Measurements from ENCODE around the gene SLC30A3.

The SLC30A3 gene

DNA sequence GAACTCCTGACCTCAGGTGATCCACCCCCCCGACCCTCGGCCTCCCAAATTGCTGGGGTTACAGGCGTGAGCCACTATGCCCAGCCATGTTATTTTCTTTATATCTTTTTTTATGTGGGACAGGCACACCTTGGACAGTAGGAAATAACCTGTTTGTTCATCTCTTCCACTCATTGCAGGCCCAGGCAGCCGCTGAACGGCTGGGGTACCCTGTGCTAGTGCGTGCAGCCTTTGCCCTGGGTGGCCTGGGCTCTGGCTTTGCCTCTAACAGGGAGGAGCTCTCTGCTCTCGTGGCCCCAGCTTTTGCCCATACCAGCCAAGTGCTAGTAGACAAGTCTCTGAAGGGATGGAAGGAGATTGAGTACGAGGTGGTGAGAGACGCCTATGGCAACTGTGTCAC, 37.3 kb downstream of the SLC30A3 start:
- DNase-seq: no peak

DNA sequence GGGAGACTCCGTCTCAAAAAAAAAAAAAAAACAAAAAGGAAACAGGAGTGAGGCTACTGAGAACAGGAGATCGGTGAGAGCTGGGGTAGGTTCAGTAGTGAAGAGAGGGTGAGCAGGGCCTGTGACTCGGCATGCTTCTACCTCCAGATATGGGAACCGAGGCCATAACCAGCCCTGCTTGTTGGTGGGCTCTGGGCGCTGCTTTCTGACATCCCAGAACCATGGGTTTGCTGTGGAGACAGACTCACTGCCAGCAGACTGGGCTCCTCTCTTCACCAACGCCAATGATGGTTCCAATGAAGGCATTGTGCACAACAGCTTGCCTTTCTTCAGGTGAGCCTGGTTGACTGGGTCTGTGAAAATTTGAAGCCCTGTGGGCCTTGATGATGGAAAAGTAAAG, 39.4 kb downstream of the SLC30A3 start:
- DNase-seq: no peak

DNA sequence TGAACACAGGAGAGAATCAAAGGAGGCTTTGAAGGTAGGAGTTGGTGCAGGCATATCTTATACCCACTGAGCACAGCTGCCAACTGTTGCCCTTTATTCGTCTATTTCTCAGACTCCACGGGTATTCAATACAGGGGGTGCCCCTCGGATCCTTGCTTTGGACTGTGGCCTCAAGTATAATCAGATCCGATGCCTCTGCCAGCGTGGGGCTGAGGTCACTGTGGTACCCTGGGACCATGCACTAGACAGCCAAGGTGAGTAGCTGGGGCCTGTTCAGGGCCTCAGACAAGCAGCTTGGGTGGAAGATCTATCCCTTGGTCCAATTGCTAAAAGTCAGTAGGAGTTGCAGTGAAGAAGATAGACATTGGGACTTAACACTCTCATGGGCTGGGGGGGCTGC, 40.4 kb downstream of the SLC30A3 start:
- DNase-seq: no peak

DNA sequence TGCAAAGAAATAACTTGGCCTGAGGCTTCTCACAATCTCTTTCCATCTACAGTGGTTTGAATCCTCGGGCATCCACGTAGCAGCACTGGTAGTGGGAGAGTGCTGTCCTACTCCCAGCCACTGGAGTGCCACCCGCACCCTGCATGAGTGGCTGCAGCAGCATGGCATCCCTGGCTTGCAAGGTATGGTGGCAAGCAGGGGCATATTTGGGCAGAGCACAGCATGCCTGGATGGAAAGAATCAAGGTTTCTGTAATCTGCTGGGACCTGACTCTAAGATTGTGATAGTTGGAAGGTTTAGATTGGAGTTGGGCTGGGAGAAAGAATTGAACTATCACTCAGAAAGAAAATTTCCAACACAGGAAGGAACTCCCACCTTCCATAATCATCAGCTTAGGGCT, 41.7 kb downstream of the SLC30A3 start:
- no peak for DNase-seq

DNA sequence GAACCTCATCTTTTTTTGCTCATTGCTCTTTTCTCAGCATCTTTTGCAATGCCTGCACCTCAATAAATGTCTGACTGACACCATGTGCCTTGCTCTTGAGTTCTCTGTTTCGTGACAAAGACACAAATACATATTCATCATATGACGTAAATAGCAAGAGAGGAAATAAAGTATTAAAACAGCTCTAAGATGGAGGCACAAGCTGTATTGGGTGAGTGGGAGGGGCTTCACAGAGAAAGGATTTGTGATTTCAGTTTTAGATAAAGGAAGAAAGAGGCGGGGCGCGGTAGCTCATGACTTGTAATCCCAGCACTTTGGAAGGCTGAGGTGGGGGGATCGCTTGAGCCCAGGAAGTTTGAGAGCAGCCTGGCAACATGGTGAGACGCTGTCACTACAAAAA, 42.8 kb downstream of the SLC30A3 start:
- DNase-seq: no peak

DNA sequence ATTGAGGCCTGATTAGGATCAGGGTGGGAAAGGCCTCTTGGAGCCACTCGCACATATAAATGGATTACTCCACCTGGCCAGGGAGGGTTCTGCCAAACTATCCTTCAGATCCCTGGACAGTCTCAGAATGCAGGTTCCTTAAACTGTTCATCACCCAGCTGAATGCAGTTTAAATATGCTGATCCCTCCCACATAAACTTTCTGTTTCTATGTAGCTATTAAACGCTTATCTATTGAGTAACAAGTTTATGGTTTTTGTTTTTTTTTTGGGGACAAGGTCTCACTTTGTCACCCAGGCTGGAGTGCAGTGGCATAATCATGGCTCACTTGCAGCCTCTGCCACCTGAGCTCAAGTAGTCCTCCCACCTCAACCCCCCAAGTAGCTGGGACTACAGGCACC, 43.8 kb downstream of the SLC30A3 start:
- no peak for DNase-seq

DNA sequence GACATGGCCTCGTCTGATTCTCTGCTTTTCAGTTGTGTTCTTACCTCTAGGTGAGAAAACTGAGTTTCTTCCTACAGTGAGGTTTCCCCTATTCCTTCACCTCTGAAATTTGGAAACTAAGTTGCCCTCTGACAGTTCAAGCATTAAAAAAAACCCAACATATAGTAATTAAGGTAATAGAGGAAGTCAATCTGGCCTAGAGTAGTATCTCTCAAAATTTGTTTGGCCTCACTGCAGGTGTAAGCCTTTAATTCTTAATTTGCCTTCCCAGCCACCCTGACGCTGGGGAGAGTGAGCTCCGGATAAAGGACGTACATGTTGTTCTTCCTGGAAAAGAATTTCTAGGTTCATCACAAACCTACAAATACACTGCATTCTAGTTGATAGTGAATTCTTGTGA, 44.2 kb downstream of the SLC30A3 start:
- no peak for DNase-seq

DNA sequence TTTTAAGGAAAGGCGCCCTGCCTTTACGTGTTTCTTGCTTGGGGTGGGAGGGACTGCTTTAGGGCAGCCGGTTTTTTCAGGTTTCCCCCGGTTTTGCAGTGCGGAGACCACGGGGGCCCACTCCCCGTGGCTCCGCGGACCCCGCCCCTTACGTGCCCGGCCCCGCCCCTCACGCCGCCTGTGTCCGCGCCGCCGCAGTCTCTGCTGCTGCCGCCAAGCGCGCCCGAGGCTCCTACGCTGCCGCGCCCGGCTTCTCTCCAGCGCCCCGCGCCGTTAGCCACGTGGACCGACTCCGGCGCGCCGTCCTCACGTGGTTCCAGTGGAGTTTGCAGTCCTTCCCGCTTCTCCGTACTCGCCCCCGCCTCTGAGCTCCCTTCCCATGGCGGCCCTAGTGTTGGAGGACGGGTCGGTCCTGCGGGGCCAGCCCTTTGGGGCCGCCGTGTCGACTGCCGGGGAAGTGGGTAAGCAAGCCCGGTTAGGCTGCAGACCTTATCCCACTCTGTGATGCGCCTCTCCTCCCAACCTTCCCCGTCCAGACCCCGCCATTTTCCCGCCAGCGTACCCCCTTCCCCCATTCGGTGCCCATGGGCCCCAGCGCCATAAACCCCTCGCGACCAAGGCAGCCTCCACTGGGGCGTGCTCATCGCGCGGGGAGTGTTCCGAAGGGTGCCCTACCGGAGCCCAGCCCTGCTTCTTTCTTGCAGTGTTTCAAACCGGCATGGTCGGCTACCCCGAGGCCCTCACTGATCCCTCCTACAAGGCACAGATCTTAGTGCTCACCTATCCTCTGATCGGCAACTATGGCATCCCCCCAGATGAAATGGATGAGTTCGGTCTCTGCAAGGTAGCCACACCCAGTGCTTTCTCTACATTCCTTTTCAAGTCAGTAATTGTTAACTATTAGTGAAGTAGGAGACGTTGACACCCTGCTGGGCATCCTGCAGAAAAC, 45.4 kb downstream of the SLC30A3 start, which contains the start of gene CAD:
TSS of gene CAD (plus strand) at position 197 of the 949 bp plus-strand sequence. CDS start at position 380, 183 bp downstream.
- peak; percentile 84 for DNase-seq

DNA sequence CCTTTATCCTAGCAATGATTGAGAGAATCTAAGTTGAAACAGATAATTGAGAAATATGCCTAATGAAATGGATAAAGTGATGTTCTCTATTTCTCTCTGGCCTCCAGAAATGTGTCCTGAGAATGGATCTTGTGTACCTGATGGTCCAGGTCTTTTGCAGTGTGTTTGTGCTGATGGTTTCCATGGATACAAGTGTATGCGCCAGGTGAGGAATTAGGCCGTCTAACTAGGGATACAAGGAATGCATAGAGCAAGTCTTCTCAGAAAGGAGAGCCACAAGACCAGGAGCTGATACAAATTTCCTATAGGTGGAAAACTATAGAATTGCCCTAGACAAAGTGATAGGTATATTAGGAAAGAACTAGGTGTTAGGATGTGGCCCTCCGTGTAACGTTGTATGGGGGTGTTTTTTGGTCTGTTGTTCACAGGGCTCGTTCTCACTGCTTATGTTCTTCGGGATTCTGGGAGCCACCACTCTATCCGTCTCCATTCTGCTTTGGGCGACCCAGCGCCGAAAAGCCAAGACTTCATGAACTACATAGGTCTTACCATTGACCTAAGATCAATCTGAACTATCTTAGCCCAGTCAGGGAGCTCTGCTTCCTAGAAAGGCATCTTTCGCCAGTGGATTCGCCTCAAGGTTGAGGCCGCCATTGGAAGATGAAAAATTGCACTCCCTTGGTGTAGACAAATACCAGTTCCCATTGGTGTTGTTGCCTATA, 46.3 kb downstream of the SLC30A3 start:
- DNase-seq: no peak

DNA sequence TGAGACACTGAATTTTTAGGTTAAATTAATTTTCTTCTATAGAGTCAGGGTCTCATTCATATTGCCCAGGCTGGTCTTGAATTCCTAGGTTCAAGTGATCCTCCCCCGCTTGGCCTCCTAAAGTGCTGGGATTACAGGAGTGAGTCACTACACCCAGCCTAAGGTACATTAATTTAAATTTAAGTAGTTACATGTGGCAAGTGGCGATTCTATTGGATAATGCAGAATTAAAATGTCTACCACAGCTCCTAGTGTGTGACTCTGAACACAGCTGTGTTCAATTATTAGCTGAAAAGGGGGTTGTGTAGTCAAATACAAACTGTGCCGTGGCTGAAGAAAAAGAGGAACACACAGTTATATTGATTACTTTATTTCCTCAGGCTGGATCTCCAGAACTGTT, 47.9 kb downstream of the SLC30A3 start:
- DNase-seq: no peak

DNA sequence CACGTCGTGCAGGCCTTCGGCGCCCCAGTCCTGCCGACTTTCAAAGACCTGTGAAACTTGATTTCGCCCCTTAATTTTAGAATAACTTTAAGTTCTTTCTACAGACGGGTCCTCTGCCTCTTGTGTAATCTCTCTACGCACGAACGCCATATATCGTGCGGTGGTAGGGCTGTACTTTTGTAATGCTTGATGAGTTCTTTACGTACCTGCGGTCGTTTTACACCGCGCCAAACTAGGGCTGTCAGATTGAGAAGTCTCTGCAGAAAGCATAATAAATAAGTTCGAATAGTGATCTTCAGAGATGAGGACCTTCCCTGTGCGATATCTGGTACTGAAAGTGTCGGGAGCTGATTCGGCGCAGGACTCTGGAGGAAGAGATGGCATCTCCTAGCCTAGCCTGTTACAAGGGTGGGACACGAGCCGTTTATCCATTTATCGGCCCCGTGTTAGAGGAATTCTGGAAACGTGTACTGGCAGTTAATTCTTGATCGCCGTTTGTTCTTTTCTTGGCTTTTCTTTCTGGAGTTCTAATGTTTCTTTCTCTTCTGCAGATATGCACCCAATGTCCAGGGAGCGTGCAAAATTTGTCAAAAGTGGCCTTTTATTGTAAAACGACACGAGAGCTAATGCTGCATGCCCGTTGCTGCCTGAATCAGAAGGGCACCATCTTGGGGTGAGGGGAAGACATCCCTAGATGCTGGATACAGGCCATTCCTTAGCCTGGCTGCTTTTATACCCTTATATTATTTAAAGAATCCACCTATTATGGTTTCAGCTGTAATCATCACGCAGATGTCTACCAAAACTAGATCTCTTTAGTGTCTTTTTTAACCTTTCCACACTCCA, 50.0 kb downstream of the SLC30A3 start:
- DNase-seq: no peak

DNA sequence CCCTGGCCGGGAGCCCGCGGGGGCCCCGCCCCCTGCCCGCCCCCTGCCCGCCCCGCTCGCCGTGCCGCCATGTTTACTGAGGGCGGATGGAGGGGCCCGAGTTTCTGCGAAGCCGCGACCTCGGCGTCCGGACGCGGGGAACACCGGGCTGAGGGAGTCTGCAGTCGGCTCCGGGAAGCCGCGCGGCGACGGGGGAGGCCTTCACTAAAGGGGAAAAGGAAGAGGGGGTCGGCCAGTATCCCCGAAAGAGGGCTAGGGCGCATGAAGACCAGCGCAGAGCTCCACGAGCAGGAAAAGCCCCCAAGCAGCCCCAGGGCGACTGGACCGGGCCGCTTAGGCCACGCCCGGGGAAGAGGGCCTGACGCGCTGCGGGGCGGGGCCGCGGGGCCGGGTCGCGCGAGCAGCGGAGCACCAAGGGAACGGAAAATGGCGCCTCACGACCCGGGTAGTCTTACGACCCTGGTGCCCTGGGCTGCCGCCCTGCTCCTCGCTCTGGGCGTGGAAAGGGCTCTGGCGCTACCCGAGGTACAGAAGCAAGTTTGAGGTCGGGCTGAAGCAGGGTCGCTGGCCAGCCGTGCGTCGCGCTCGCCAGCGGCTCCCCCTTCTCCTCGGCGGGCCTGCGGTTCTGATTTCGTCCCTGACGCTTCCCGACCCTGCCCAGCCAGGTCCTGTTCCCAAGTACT, 50.8 kb downstream of the SLC30A3 start, which contains the start of the genes ATRAID and SLC5A6:
TSS of gene ATRAID (plus strand) at position 99 of the 683 bp plus-strand sequence. CDS start at position 427, 328 bp downstream.
TSS of gene SLC5A6 (minus strand) at position 326 of the 683 bp plus-strand sequence. CDS start 4,618 bp downstream, outside the sequence.
- peak; percentile 81 for DNase-seq

DNA sequence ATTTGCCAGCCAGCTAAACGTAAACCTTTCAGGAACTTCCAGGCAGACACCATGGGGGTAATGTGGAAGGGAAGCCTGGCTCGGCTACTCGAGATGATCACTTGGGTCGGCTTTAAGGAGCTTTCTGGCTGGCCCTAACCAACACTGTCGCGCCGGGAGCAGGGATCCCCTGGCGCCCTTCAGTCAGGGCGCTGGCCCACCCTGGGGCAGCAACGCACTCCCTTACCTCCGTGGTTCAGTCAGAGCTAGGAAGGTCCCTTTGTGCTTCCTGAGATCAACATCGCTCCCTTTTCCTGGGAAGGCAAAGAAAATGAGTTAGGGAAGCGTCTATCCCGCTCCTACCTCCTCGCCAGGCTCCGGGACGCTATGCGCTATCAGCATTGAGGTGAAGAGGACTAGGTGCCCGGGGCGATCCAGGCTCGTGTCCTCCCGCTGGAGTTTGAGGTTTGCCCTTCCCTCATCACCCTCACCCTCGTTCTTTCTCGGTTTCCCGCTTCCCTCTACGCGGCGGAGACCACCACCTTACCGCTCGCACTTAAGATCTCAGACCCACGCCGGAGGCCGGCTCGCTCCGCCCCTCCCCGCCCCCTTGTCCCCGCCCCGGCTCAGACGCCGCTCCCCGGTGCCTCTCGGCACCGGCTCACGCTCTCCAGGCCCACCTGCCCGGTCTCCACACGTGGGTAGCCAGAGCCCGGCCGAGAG, 51.5 kb downstream of the SLC30A3 start:
- DNase-seq: no peak

DNA sequence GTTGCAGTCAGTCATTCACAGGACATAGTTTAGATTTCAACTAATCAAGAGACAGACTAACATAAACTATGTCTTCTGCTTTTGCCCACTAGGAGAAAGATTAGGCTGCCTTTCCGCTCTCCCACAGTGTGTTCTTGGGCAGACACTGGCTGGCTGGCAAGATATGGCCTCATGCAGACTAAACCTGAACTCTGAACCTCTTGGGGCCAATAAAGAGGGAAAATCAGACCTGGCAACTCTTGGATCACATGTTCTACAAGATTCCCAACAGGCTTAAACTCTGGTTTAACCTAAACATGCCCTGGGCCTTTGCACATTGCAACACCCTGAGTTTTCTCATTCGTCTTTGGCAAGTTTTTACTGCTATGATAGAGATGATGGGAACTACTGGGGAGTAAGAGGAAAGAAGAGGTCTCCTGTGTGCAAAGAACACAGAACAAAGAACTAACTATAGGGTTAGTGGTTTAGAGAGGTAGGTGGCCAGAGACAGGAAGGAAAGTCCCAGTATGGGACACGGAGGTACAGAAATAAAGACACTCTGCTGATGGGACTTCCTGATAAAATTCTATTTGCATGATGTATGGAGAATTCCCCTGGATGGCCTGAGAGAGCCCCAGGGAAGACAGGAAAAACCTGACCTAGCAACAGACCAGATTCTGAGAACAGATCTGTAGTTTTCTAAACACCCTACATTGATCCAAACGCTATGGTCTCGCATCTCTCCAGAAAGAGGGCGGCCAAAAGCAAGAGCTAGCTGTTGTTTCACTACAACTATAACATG, 53.0 kb downstream of the SLC30A3 start:
- DNase-seq: no peak

DNA sequence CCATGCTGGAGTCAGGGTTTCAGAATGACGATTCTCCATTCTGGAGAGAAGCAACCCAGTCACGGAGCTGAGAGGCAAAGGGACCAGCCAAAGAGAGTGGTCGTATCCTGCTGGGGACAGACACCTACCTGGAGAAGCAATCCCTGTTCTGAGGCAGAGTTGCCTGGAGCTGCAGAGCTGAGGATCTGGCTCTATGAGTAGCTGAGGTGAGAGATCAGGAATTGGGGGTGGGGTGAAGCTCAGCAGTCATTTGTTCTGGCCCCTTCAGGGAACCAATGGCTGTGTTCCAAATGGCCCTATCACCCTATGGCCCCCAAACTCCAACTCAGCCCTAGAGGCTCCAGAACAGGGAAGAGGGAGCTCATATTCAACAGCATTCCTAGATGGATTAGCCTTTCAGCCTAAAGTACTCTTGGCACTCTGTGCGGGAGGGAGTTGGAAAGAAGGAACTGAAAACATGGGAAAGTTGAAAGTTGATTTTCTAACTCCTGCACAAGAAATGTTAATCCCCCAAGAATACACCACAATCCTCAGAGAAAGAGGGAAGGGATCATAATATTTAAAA, 54.3 kb downstream of the SLC30A3 start:
- no peak for DNase-seq

DNA sequence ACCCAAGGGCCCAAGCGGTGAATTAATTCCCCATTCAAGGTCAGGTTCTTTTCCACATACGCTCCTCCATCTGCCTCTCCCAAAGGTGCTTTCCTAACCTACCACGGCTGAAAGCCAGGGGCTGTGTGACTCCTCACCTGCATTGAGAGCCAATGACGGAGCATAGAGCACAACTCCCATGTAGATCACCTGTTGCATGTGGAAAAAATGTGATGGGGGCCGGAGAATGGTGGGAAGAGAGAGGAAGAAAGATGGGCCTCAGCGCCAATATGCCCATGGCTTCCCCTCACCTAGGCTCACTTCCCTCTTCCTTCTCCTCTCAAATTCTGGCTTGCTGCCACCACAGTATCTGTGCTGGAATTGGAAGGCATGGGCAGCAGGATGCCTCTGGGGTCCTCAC, 56.5 kb downstream of the SLC30A3 start:
- DNase-seq: no peak

DNA sequence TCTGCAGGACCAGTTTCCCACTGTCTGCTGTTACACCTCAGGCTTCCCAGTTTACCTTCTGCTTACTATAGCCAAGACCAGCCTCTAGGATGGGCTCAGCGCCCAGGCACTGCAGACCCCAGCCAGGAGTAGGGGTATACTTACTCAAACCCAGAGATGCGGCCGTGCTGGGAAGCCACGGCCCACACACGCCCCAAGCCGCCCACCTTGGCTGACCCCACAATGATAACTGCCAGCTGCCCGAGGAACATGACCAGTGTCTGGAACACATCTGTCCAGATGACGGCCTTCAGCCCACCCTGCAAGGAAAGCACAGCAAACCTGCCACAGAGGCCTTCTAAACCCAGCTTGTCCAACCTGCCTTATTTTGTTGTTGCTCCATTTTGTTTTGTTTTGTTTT, 57.6 kb downstream of the SLC30A3 start:
- no peak for DNase-seq

DNA sequence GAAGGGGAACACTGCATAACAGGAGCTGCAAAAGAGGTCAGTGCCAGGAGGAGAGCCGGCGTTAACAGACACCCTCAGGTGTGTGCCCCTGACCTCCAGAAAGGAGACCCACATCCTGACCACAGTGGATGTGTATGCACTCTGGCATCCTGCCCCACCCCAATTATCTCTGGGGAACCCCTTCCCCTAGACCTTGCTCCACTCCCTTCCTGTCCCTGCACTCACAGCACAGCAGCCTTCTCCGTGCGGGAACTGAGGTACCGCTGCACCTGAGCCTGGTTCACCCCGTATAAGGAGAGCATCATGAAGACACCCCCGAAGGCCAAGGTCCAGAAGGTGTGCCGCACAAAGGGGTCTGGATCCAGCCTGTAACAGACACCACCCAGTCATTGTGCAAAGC, 58.3 kb downstream of the SLC30A3 start:
- no peak for DNase-seq

DNA sequence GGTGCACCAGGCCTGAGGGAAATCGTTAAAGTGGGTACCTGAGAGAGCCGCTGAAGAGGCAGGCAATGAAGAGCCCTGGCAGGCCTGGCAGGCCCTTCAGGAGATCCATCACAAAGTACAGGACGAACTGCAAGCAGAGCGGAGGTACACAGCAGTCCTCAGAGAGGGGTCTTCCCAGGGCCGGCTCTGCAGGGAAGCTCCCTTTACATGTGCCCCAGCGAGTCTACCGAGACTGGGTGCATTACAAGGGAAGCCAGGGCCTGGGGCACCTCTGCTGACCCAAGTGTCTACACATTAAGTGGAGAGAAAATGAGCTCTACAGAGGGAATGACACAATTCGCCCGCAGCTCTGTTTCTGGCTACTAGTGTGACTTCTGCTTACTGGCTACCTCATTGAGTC, 59.1 kb downstream of the SLC30A3 start:
- no peak for DNase-seq

Data from NCI-H774 (cell line).